GM12892 (cell line): Measurements from ENCODE around the gene ESRRB.

Experiments used
- DNase-seq: peaks from one replicate; pipeline ENCODE4 v3.0.0; 2011; ENCODE audit not compliant: insufficient read length
- FAIRE-seq: peaks from 2 replicates; lab custom pipeline; 2011; peaks lifted over from hg19 to GRCh38; lab: Jason Lieb, UNC
- POLR2A ChIP-seq: IDR thresholded peaks from 2 replicates; pipeline ENCODE4 v1.6.1; 2011; ENCODE audit warnings: low read depth, low read length, control low read depth
- POLR2AphosphoS5 ChIP-seq: IDR thresholded peaks from 2 replicates; pipeline ENCODE4 v1.6.1; 2011; ENCODE audit warnings: low read depth, low read length, control low read depth
- TAF1 ChIP-seq: IDR thresholded peaks from 2 replicates; pipeline ENCODE4 v1.6.1; 2011; ENCODE audit warnings: low read depth, mild to moderate bottlenecking, control low read depth, low read length, borderline replicate concordance

Gene ESRRB

DNA sequence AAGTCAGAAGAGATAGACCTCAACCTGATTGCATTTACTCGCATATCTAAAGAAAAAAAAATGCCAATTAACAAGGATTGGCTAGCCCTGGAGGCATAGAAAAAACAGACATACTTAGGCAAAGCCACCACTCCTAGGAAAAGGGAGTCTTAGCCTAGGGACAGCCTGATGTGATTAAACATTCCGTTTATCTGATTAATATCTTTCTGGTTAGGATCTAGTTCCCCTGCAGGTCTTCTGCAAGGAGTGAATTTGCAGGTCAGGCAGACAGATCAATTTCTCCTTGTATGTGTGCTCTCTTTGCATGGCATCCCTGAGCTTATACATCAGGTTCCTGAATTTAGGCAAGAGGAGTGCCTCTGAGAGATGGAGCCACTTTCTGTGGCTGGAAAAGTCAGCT, 70.5 kb downstream of the ESRRB start:
- FAIRE-seq (no peak), DNase-seq (no peak)
- TF ChIP-seq POLR2AphosphoS5, result no peak
- TF ChIP-seq POLR2A, result no peak
- TF ChIP-seq TAF1, result no peak

DNA sequence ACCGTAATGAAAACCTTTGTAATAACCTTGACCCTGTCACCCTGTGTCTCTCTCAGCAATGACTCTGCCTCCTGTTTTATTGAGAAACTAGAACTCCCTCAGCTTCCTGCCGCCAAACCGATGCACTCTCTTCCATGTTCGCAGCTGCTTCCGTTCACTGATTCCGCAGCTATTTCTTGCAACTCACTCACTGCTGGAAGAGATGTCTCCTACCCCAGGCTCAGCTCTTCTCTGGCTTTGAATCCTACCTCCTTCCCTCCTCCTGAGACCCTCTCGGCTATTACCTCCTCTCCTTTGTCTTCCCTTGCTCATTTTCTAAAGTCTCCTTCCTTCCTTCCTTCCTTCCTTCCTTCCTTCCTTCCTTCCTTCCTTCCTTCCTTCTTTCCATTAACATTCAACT, 71.0 kb downstream of the ESRRB start:
- no peak for DNase-seq
- FAIRE-seq, result no peak
- no peak for TF ChIP-seq TAF1

DNA sequence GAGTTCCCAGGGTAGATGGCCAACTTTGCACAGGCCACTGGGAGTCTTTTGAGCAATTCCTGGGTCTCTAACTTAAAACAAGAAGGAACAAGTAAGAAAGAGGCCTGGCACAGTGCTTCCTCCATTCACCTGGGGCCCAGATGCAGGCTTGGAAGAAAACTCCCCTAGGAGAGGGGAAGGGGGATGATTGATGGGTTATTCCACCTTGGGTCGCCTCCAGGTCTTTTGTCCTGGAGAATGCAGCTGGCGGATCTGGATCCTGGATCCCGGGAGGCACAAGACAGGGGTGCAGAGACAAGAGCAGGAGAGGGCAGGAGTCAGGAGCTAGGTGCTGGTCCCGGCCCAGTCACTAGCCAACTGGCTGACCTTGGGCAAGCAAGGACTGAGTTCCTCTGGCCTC, 74.5 kb downstream of the ESRRB start:
- no peak for TF ChIP-seq POLR2AphosphoS5
- no peak for TF ChIP-seq TAF1
- no peak for TF ChIP-seq POLR2A
- FAIRE-seq (no peak), DNase-seq (no peak)

DNA sequence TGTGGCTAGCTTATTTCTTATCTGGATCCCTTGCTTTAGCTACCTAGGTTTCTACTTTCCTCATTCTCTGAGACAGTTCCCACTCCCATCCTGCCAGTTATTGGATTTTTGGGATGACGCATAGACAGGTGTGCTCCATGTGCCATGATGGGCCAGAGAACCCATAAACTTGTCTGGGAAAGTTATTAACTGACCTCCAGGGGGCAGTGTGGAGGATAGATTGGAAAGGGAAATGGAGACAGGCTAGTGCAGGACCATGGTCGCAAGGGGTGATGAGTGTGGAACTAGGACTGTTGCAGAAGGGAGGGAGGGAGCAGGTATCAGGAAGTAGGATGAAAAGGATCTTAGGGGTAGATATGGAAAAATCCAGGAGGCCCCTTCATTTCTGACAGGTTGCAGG, 80.3 kb downstream of the ESRRB start:
- DNase-seq, result peak; percentile 29
- FAIRE-seq, result peak; percentile 74
- TF ChIP-seq TAF1, result no peak
- TF ChIP-seq POLR2AphosphoS5, result no peak
- TF ChIP-seq POLR2A, result no peak

DNA sequence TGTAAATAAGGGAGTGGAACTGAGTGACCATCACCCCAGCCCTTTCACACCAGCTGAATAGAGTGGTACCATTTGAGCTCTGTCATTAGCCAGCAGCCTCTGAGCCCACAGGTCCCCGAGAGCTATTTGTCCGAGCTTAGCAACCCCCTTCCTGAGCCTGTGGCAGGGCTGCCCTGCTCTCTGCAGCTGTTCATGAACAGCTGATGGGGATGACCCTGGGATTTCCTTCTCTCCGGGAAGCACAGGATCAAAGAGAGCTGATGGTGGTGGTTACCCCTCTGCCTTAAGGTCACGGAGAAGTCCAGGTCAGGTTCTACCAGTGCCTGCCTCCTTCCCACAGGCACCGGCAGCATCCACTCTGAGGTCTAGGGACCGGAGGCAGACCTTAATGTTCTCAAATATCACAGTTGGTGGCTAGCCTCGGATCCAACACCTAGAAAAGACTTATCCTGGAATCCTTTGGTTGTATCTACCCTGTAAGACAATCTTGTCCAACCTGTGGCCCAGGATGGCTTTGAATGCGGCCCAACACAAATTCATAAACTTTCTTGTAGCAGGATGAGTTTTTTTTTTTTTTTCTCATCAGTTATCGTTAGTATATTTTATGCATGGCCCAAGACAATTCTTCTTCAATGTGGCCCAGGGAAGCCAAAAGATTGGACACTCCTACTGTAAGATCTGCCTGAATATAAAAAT, 81.1 kb downstream of the ESRRB start:
- DNase-seq, result no peak
- FAIRE-seq, result no peak
- no peak for TF ChIP-seq POLR2A
- no peak for TF ChIP-seq TAF1
- TF ChIP-seq POLR2AphosphoS5, result no peak

DNA sequence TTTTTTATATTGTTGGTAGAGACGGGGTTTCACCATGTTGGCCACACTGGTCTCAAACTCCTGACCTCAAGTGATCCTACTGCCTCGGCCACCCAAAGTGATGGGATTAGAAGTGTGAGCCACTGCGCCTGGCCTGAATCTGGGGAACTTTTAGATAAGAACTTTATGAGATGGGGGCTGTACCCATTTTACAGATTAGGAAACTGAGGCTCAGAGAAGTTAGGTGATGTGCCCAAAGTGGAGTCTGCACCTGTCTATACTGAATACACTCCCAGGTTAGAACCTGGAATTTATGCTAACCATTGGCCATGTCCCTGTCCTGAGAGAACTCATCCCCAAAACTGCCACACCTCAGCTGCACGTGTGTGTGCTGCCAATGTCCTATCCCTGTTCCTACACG, 81.9 kb downstream of the ESRRB start:
- TF ChIP-seq POLR2A, result no peak
- TF ChIP-seq POLR2AphosphoS5, result no peak
- TF ChIP-seq TAF1, result no peak
- FAIRE-seq (no peak), DNase-seq (no peak)

DNA sequence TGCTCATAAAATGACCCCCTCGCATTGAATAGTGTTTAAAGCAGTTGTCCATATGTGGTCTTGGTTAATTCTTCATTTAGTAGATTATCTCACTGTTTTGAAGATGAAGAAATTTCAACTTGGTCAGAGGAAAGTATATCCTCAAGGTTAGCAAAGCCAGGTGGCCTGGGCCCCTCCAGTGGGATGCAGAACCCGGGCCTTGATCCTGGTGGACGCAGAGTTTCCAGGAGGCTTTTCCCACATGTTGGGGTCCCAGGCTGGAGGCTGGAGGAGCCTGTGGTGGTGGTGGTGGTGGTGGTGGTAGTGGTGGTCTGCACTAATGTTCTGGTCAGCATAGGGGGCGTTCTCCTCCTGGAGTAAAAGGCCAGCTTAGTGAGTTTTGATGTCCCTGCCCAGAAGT, 85.9 kb downstream of the ESRRB start:
- no peak for FAIRE-seq
- TF ChIP-seq POLR2AphosphoS5, result no peak
- TF ChIP-seq POLR2A, result no peak
- TF ChIP-seq TAF1, result no peak
- DNase-seq, result no peak

DNA sequence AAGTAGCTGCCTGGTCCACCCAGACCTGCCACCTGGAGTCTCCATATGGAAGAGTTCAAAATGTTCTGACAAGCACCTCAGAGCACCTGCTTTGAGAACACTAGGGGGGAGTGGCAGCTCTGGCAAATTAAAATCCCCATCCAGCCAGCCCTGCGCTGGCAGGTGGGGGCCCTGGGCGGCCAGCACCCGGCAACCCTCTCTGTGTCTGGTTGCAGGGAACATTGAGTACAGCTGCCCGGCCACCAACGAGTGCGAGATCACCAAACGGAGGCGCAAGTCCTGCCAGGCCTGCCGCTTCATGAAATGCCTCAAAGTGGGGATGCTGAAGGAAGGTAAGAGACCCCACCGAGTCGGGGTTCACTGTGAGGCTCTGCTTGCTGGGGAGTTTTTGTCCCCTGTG, 86.4 kb downstream of the ESRRB start:
- FAIRE-seq (no peak), DNase-seq (no peak)
- TF ChIP-seq POLR2AphosphoS5 (no peak), TAF1 (no peak), POLR2A (no peak)

DNA sequence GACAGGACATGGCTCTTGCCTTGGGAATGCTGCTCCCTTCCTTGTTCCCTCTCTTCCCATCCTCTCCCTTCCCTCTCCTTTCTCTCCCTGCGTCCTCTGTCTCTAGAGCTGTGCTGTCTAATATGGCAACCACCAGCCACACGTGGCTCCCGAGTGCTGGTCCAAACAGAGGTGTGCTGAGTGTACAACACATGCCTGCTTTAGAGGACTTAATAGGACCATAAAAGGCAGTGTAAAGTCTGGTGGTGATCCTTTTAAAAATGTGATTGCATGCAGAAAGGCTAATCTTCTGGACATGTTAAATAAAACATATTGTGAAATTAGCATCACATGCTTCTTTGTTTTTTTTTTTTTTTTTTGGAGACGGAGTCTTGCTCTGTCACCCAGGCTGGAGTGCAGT, 87.2 kb downstream of the ESRRB start:
- DNase-seq, result no peak
- FAIRE-seq, result no peak

DNA sequence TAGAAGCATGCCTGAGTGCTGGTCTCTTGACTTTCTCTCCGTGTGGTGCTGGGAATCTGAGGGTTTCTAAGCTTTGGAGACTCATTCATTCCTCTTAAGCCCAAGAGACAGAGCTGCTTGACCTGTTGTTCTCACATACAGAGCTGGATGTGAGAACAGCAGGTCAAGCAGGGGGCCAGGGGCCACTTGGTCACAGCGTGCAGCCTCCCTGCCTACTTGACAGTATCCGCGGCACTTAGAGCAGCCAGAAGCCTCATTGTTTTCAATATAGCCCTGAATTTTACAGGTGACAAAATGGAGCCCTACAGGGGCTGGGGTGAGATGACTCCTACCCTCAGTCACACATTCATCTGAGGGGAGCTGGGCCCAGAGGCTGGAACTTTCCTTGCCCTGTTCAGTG, 88.9 kb downstream of the ESRRB start:
- TF ChIP-seq POLR2AphosphoS5 (no peak), TAF1 (no peak), POLR2A (no peak)
- DNase-seq (no peak), FAIRE-seq (no peak)

More for the DNA sequence above, 87.2 kb downstream of the ESRRB start:
- TF ChIP-seq POLR2AphosphoS5 (no peak), POLR2A (no peak), TAF1 (no peak)

DNA sequence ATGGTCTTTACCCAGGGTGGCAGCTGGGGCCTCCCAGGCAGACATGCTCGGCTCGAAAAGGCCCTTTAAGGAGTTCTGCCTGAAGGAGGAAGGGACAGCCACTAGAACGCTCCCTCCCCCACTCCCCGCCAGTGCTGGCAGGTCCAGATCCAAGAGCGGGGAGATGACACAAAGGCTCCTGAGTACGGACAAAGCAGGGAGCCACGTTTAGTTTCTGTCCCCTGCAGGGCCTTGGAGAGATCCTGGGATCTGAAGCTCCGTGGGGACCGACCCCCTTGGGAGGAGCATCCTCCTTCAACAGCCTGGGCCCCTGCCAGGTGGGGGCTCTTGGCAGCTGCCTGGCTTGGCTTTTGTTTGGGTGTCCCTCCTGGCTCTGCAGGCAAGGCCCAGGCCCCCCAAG, 89.7 kb downstream of the ESRRB start:
- TF ChIP-seq POLR2A, result no peak
- no peak for TF ChIP-seq POLR2AphosphoS5
- no peak for TF ChIP-seq TAF1
- DNase-seq (no peak), FAIRE-seq (no peak)

DNA sequence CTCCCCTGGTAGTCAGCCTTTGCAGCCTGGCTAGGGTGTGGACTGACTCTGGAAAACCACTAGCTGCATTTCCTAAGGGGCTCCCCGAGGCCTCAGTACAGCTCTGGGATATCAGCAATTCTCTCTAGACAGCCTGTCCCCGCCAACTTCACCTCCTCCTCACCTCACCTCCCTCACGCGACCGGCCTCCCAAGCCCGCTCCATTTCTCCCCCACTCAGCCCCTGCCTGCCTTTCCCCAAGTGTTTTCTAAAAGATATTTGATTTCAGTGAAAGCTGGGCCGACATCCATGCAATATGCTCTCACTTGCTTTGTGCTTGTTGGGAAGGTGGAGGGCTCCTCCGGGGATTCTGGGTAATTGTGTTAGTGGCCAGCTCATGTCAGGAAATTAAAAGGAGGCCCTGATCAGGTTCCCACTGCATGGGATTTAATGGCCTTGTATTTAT, 91.8 kb downstream of the ESRRB start:
- no peak for FAIRE-seq
- no peak for DNase-seq
- no peak for TF ChIP-seq TAF1
- TF ChIP-seq POLR2A, result no peak
- no peak for TF ChIP-seq POLR2AphosphoS5

DNA sequence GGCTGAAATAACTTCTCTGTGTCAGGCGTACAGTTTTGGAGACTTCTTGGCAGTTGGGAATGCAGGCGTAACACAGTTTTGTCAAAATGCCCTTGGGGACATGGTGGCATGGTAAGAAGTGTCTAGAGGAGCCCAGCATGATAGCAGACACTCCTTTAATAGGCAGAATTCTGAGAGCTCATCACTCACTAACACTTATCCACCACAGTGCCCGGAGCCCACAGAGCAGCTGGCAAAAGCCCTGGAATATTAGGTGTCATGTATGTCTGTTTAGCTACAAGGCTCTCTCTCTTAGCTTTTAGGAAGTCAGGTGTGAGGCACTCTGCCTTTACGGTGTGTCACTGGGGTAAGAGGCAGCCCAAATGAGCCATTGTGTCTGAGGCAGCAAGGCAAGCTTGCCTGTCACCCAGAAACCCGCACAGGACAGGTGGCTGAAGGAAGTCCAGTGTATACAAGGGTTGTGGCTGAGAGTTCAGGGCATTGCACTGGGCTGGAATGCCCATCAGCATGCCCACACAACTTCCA, 96.3 kb downstream of the ESRRB start:
- DNase-seq, result no peak
- FAIRE-seq, result no peak
- TF ChIP-seq POLR2AphosphoS5 (no peak), POLR2A (no peak), TAF1 (no peak)
